Central memory CD8-positive, alpha-beta T cell (primary cell): ENCODE measurements around the gene MEMO1.
"Not testable (repeated sequence)": the region's sequence is repeated elsewhere in the genome, so short reads cannot be mapped to it uniquely, and the experiment has no call there.

ENCODE experiments used
- ATAC-seq: fragments of 150-1000 bp; cut with Tn5 transposase; replicated peaks from 2 replicates; pipeline ENCODE4 v1.10.0; 2022; ENCODE audit warnings: mild to moderate bottlenecking, moderate FRiP score, moderate number of reproducible peaks; ENCODE audit not compliant: poor library complexity, severe bottlenecking; ENCODE audit errors: extremely low read depth
- DNase-seq, 2 donors: peaks; one replicate each; pipeline ENCODE4 v3.0.0; 2021; ENCODE audit warnings: low spot score in 2 of 2
- H3K27ac Mint-ChIP-seq: one replicate; pipeline ENCODE4 v1.8.0; 2022; ENCODE audit warnings: low read depth, mild to moderate bottlenecking, moderate library complexity, mixed read lengths
- H3K27me3 Mint-ChIP-seq: one replicate; pipeline ENCODE4 v1.8.0; 2022; ENCODE audit warnings: mixed read lengths
- H3K36me3 Mint-ChIP-seq: one replicate; pipeline ENCODE4 v1.8.0; 2022; ENCODE audit warnings: mild to moderate bottlenecking, moderate library complexity, mixed read lengths; ENCODE audit not compliant: insufficient read depth
- H3K4me1 Mint-ChIP-seq: one replicate; pipeline ENCODE4 v1.8.0; 2022; ENCODE audit warnings: mixed read lengths
- H3K4me3 Mint-ChIP-seq: one replicate; pipeline ENCODE4 v1.8.0; 2022; ENCODE audit warnings: mild to moderate bottlenecking, moderate library complexity, mixed read lengths
- H3K9me3 Mint-ChIP-seq: one replicate; pipeline ENCODE4 v1.8.0; 2022; ENCODE audit warnings: mixed read lengths

The MEMO1 gene

GRCh38 chr2:31888550-31888949, 122.3 kb downstream of the MEMO1 start:
- Mint-ChIP-seq H3K27ac (no peak overlapping the region), H3K9me3 (no peaks in the 10 kb centered on the region), H3K27me3 (no peaks in the 10 kb centered on the region), H3K36me3 (peaks cover 8% of the 10 kb centered on the region), H3K4me3 (no peak overlapping the region), H3K4me1 (no peaks in the 10 kb centered on the region)
- DNase-seq (no peak), ATAC-seq (no peak)

GRCh38 chr2:31886700-31887099, 124.1 kb downstream of the MEMO1 start:
- peaks cover 8% of the 10 kb centered on the region for H3K36me3 Mint-ChIP-seq
- H3K27me3 Mint-ChIP-seq, result no peaks in the 10 kb centered on the region
- ATAC-seq (no peak), DNase-seq (no peak)
- no peak overlapping the region for H3K27ac Mint-ChIP-seq
- H3K9me3 Mint-ChIP-seq, result no peaks in the 10 kb centered on the region
- H3K4me3 Mint-ChIP-seq, result no peak overlapping the region
- H3K4me1 Mint-ChIP-seq, result no peaks in the 10 kb centered on the region

GRCh38 chr2:31877008-31877407, 133.8 kb downstream of the MEMO1 start:
- H3K27ac Mint-ChIP-seq, result no peak overlapping the region
- DNase-seq (no peak), ATAC-seq (no peak)
- peaks cover 7% of the 10 kb centered on the region for H3K36me3 Mint-ChIP-seq
- peaks cover 5% of the 10 kb centered on the region for H3K4me1 Mint-ChIP-seq
- H3K27me3 Mint-ChIP-seq, result no peaks in the 10 kb centered on the region
- H3K9me3 Mint-ChIP-seq, result no peaks in the 10 kb centered on the region
- H3K4me3 Mint-ChIP-seq, result no peak overlapping the region

GRCh38 chr2:31874071-31874470, 136.7 kb downstream of the MEMO1 start:
- peak overlapping the region; percentile 36 for H3K27ac Mint-ChIP-seq
- H3K4me1 Mint-ChIP-seq, result peaks cover 5% of the 10 kb centered on the region
- H3K36me3 Mint-ChIP-seq, result peaks cover 6% of the 10 kb centered on the region
- H3K27me3 Mint-ChIP-seq, result no peaks in the 10 kb centered on the region
- no peaks in the 10 kb centered on the region for H3K9me3 Mint-ChIP-seq
- ATAC-seq (no peak), DNase-seq (no peak)
- H3K4me3 Mint-ChIP-seq, result no peak overlapping the region

GRCh38 chr2:31865215-31865614, 145.6 kb downstream of the MEMO1 start:
- Mint-ChIP-seq H3K4me3 (no peak overlapping the region), H3K27me3 (no peaks in the 10 kb centered on the region), H3K36me3 (peaks cover 4% of the 10 kb centered on the region), H3K4me1 (no peaks in the 10 kb centered on the region), H3K27ac (no peak overlapping the region), H3K9me3 (no peaks in the 10 kb centered on the region)
- DNase-seq, result no peak
- ATAC-seq, result no peak

GRCh38 chr2:31863867-31864266, 146.9 kb downstream of the MEMO1 start:
- ATAC-seq (no peak), DNase-seq (no peak)
- Mint-ChIP-seq H3K9me3 (no peaks in the 10 kb centered on the region), H3K4me3 (no peak overlapping the region), H3K27ac (no peak overlapping the region), H3K4me1 (no peaks in the 10 kb centered on the region), H3K27me3 (no peaks in the 10 kb centered on the region), H3K36me3 (peaks cover 1% of the 10 kb centered on the region)

GRCh38 chr2:31863015-31863656, 147.7 kb downstream of the MEMO1 start:
- H3K27me3 Mint-ChIP-seq, ATAC-seq, H3K9me3 Mint-ChIP-seq, DNase-seq, H3K36me3 Mint-ChIP-seq, H3K4me1 Mint-ChIP-seq, H3K4me3 Mint-ChIP-seq, H3K27ac Mint-ChIP-seq: not testable (repeated sequence)

- H3K4me3 Mint-ChIP-seq, result no peak overlapping the region
- no peaks in the 10 kb centered on the region for H3K27me3 Mint-ChIP-seq
- peaks cover 1% of the 10 kb centered on the region for H3K36me3 Mint-ChIP-seq
- H3K4me1 Mint-ChIP-seq, result no peaks in the 10 kb centered on the region
- H3K27ac Mint-ChIP-seq, result no peak overlapping the region
- DNase-seq, result no peak
- no peaks in the 10 kb centered on the region for H3K9me3 Mint-ChIP-seq
- ATAC-seq, result no peak
Measured at GRCh38 chr2:31859959-31860358, 150.8 kb downstream of the MEMO1 start.

GRCh38 chr2:31853521-31853920, 157.3 kb downstream of the MEMO1 start:
- Mint-ChIP-seq H3K27ac (no peak overlapping the region), H3K4me3 (no peak overlapping the region), H3K9me3 (no peaks in the 10 kb centered on the region), H3K36me3 (peaks cover 4% of the 10 kb centered on the region), H3K4me1 (no peaks in the 10 kb centered on the region), H3K27me3 (no peaks in the 10 kb centered on the region)
- DNase-seq (no peak), ATAC-seq (no peak)

GRCh38 chr2:31842150-31842549, 168.7 kb downstream of the MEMO1 start:
- not testable (repeated sequence) for H3K4me1 Mint-ChIP-seq, H3K9me3 Mint-ChIP-seq, DNase-seq, H3K27ac Mint-ChIP-seq, H3K27me3 Mint-ChIP-seq, H3K4me3 Mint-ChIP-seq, H3K36me3 Mint-ChIP-seq, ATAC-seq

GRCh38 chr2:31835450-31835849, 175.4 kb downstream of the MEMO1 start:
- DNase-seq (no peak), ATAC-seq (no peak)
- no peaks in the 10 kb centered on the region for H3K36me3 Mint-ChIP-seq
- no peaks in the 10 kb centered on the region for H3K27me3 Mint-ChIP-seq
- no peak overlapping the region for H3K4me3 Mint-ChIP-seq
- no peak overlapping the region for H3K27ac Mint-ChIP-seq
- no peaks in the 10 kb centered on the region for H3K9me3 Mint-ChIP-seq
- no peaks in the 10 kb centered on the region for H3K4me1 Mint-ChIP-seq

- ATAC-seq (no peak), DNase-seq (no peak)
- Mint-ChIP-seq H3K36me3 (peaks cover 2% of the 10 kb centered on the region), H3K9me3 (peaks cover 13% of the 10 kb centered on the region), H3K4me1 (no peaks in the 10 kb centered on the region), H3K27me3 (peaks cover 22% of the 10 kb centered on the region), H3K4me3 (no peak overlapping the region), H3K27ac (no peak overlapping the region)
Measured at GRCh38 chr2:31832363-31832762, 178.4 kb downstream of the MEMO1 start.

GRCh38 chr2:31831585-31831984, 179.2 kb downstream of the MEMO1 start:
- Mint-ChIP-seq H3K27ac (no peak overlapping the region), H3K27me3 (peaks cover 30% of the 10 kb centered on the region)

More at GRCh38 chr2:31831585-31831984, 179.2 kb downstream of the MEMO1 start:
- peaks cover 15% of the 10 kb centered on the region for H3K9me3 Mint-ChIP-seq
- ATAC-seq (no peak), DNase-seq (no peak)
- no peaks in the 10 kb centered on the region for H3K4me1 Mint-ChIP-seq
- H3K36me3 Mint-ChIP-seq, result peaks cover 5% of the 10 kb centered on the region
- H3K4me3 Mint-ChIP-seq, result no peak overlapping the region
